GM19035 (cell line): ENCODE results near the gene DESI1.
"Not testable (repeated sequence)": the region's sequence is repeated elsewhere in the genome, so short reads cannot be mapped to it uniquely, and the experiment has no call there.

Source experiments
- ATAC-seq: cut with Tn5 transposase; IDR thresholded peaks from one replicate; pipeline ENCODE4 v1.9.1; 2021; ENCODE audit not compliant: unreplicated experiment

Gene DESI1

GRCh38 chr22:41562461-41562860 is 58.4 kb downstream of the DESI1 start:
- no peak for ATAC-seq

GRCh38 chr22:41561788-41562187 is 59.1 kb downstream of the DESI1 start:
- ATAC-seq: no peak

GRCh38 chr22:41561335-41561734 is 59.5 kb downstream of the DESI1 start:
- ATAC-seq: no peak

GRCh38 chr22:41560095-41560471 is 60.8 kb downstream of the DESI1 start:
- no peak for ATAC-seq

GRCh38 chr22:41558241-41558630 is 62.6 kb downstream of the DESI1 start:
- ATAC-seq: not testable (repeated sequence)

DNA sequence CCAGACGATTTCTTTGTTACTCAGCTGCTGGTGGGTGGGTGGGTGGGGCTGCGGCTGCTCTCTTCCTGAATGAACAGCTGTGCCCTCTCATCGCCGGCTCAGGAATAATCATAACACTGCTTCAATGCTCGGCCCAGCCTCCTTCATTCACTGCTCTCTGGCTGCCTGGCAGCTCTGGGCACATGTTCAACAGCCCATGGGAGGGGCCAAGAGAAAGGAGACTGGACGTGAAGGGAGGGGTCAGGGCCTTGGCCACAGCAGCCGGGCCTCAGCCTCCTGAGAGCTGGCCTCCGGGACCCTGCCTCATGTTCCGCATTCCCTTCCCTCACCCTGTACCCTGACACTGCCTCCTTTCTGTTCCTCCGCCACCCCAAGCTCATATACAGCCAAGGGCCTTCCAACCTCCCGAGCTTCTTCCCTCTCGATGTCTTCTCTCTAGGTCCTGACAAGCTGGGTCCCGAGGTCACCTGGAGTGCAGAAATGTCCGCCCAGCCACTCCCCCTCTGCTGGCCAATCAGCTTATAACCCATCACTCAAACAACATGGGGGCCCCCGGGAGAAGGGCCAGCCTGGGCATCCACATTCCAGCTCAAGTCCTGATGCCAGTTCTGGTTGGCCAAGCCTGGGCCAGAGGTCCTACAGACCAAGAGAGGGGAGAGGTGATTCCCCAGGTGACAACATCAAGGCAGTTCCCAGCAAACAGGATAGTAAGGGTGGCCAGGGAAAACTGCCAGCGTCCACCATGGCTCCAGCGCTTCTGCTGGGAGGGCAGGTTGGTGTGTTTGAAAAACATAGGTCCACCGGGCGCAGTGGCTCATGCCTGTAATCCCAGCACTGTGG is 63.2 kb downstream of the DESI1 start:
- ATAC-seq: no peak

GRCh38 chr22:41556561-41556960 is 64.3 kb downstream of the DESI1 start:
- no peak for ATAC-seq

DNA sequence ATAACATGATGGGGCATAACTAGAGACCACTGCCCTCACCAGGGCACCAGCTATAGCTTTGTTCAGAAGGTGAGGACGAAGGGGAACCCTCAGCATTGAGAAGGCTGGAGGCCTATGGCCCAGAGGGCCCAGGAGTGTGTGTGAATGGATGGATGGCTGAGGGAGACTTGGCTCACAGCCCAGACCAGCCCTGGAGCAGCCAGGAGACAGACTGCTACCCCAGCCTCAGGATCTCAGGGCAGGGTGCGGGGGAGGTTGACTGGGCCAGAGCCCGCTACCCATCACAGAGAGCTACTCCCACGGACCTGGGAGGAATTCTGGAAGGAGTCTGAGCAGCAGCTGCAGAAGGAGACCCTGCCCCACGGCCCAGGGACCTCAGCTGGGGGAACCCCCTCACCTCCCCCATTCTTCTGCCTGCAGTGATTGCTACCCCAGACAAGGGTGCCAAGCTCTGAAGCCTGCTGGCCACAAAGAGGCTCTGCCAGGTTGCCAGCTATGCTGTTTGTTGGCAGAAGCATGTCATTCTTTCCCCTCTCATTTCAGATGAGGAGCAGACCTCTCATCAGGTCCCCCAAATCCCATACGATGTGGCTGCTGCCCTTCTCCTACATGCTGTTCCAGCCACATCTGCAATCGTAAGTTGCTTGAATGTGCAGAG is 65.4 kb downstream of the DESI1 start:
- ATAC-seq: no peak

GRCh38 chr22:41551877-41552582 is 68.8 kb downstream of the DESI1 start:
- no peak for ATAC-seq

GRCh38 chr22:41550952-41551491 is 69.8 kb downstream of the DESI1 start:
- ATAC-seq: no peak

GRCh38 chr22:41548830-41549211 is 72.0 kb downstream of the DESI1 start:
- ATAC-seq: no peak
